WTC11 (cell line): ENCODE results near the gene NDE1. TPM values are rescaled to one million over a fixed set of nuclear protein-coding genes. Genes with fewer than 3 reads are reported as not detected.

Experiments
- ATAC-seq: fragments of 200-7000 bp; cut with Tn5 transposase; 2 replicates; pipeline ENCODE4 v1.10.0; 2021; ENCODE audit warnings: mild to moderate bottlenecking, moderate library complexity
- CTCF ChIA-PET: fragments of 300-600 bp; sonication (Branson Sonifier 250); formaldehyde crosslinking; loops from one replicate; lab custom pipeline; 2021; ENCODE audit warnings: antibody characterized with exemption; lab: Charles Lee
- POLR2A ChIA-PET: fragments of 350-600 bp; sonication (Branson Sonifier 250); formaldehyde crosslinking; loops from one replicate; lab custom pipeline; 2021; ENCODE audit warnings: antibody characterized with exemption; lab: Charles Lee
- DNase-seq: peaks from one replicate; pipeline ENCODE4 v3.0.0; 2021; ENCODE audit warnings: low spot score
- H3K27ac Mint-ChIP-seq: 2 replicates; pipeline ENCODE4 v1.8.0; 2021; ENCODE audit warnings: mixed read lengths
- H3K27me3 Mint-ChIP-seq: 2 replicates; pipeline ENCODE4 v1.8.0; 2021; ENCODE audit warnings: low read depth, mild to moderate bottlenecking, moderate library complexity, mixed read lengths
- H3K36me3 Mint-ChIP-seq: 2 replicates; pipeline ENCODE4 v1.8.0; 2021; ENCODE audit warnings: mixed read lengths
- H3K4me1 Mint-ChIP-seq: 2 replicates; pipeline ENCODE4 v1.8.0; 2022; ENCODE audit warnings: mixed read lengths
- H3K4me3 Mint-ChIP-seq: 2 replicates; pipeline ENCODE4 v1.8.0; 2021; ENCODE audit warnings: mild to moderate bottlenecking, moderate library complexity, mixed read lengths
- H3K9me3 Mint-ChIP-seq: 2 replicates; pipeline ENCODE4 v1.8.0; 2021; ENCODE audit warnings: mixed read lengths
- AR ChIP-seq: fragments of 250-450 bp; sonication (Bioruptor Pico); IDR thresholded peaks from 2 replicates; pipeline ENCODE4 v1.9.0; 2021; ENCODE audit warnings: mild to moderate bottlenecking
- ATF2 ChIP-seq: sonication (generic); formaldehyde crosslinking; IDR thresholded peaks from 2 replicates; pipeline ENCODE4 v1.8.1; 2022; ENCODE audit warnings: low read depth, missing genetic modification reagents, borderline replicate concordance
- FOXP1 ChIP-seq: sonication (generic); formaldehyde crosslinking; IDR thresholded peaks from 2 replicates; pipeline ENCODE4 v1.8.0; 2022; ENCODE audit warnings: missing genetic modification reagents, mild to moderate bottlenecking, moderate library complexity, borderline replicate concordance
- GABPB1 ChIP-seq: sonication (generic); formaldehyde crosslinking; IDR thresholded peaks from 2 replicates; pipeline ENCODE4 v1.8.1; 2023; ENCODE audit warnings: mild to moderate bottlenecking, missing genetic modification reagents
- HMGXB4 ChIP-seq: sonication (generic); formaldehyde crosslinking; IDR thresholded peaks from 2 replicates; pipeline ENCODE4 v1.8.1; 2023; ENCODE audit warnings: mild to moderate bottlenecking, moderate library complexity, missing genetic modification reagents
- NFYB ChIP-seq: sonication (generic); formaldehyde crosslinking; conservative IDR thresholded peaks from 2 replicates; pipeline ENCODE4 v1.8.0; 2022; ENCODE audit warnings: low read depth, missing genetic modification reagents
- NR1H2 ChIP-seq: sonication (generic); formaldehyde crosslinking; IDR thresholded peaks from 2 replicates; pipeline ENCODE4 v1.9.0; 2021; ENCODE audit warnings: mild to moderate bottlenecking, moderate library complexity, missing genetic modification reagents
- NR3C1 ChIP-seq: sonication (generic); formaldehyde crosslinking; conservative IDR thresholded peaks from 2 replicates; pipeline ENCODE4 v1.8.1; 2023; ENCODE audit warnings: low read depth, mild to moderate bottlenecking, missing genetic modification reagents
- PRDM15 ChIP-seq: sonication (generic); formaldehyde crosslinking; IDR thresholded peaks from 2 replicates; pipeline ENCODE4 v1.8.0; 2022; ENCODE audit warnings: missing genetic modification reagents
- PRRX2 ChIP-seq: fragments of 250-450 bp; sonication (Bioruptor Pico); IDR thresholded peaks from 2 replicates; pipeline ENCODE4 v1.8.0; 2021; ENCODE audit warnings: mild to moderate bottlenecking
- USF1 ChIP-seq: sonication (generic); formaldehyde crosslinking; IDR thresholded peaks from 2 replicates; pipeline ENCODE4 v1.8.0; 2022; ENCODE audit warnings: mild to moderate bottlenecking, missing genetic modification reagents
- ZNF138 ChIP-seq: sonication (generic); formaldehyde crosslinking; conservative IDR thresholded peaks from 2 replicates; pipeline ENCODE4 v1.8.1; 2022; ENCODE audit warnings: mild to moderate bottlenecking, moderate library complexity, missing genetic modification reagents
- ZNF232 ChIP-seq: sonication (generic); formaldehyde crosslinking; IDR thresholded peaks from 2 replicates; pipeline ENCODE4 v1.8.0; 2022; ENCODE audit warnings: mild to moderate bottlenecking, missing genetic modification reagents
- ZNF263 ChIP-seq: sonication (generic); formaldehyde crosslinking; IDR thresholded peaks from 2 replicates; pipeline ENCODE4 v1.8.1; 2022; ENCODE audit warnings: low read depth, mild to moderate bottlenecking, moderate library complexity, missing genetic modification reagents
- ZNF281 ChIP-seq: sonication (generic); formaldehyde crosslinking; IDR thresholded peaks from 2 replicates; pipeline ENCODE4 v1.8.0; 2023; ENCODE audit warnings: mild to moderate bottlenecking, missing genetic modification reagents
- ZNF532 ChIP-seq: fragments of 250-450 bp; sonication (Bioruptor Pico); IDR thresholded peaks from 2 replicates; pipeline ENCODE4 v1.9.0; 2021; ENCODE audit warnings: mild to moderate bottlenecking, borderline replicate concordance
- ZNF671 ChIP-seq: fragments of 250-450 bp; sonication (Bioruptor Pico); IDR thresholded peaks from 2 replicates; pipeline ENCODE4 v1.8.0; 2021; ENCODE audit warnings: mild to moderate bottlenecking
- total RNA-seq: library from RNA; stranded (reverse); gene quantifications from 3 replicates; pipeline ENCODE4 v1.2.3, GENCODE V29; 2021

Gene NDE1
- total RNA-seq, 1 experiment from 2014 or later: 39.4 TPM

- TF ChIP-seq USF1 (CRISPR knock-in tag): no peak
- no peak for TF ChIP-seq ZNF263 (CRISPR knock-in tag)
- no peak for TF ChIP-seq ZNF532 (CRISPR knock-in tag)
- TF ChIP-seq HMGXB4: no peak
- TF ChIP-seq NFYB (CRISPR knock-in tag): no peak
- no peak for TF ChIP-seq FOXP1
Observed at GRCh38 chr16:15742716-15743115, 92.7 kb downstream of the NDE1 start (continued).

- CTCF ChIA-PET: no interaction called here
- H3K4me3 Mint-ChIP-seq: no peak overlapping the region
- no peak for DNase-seq
- H3K36me3 Mint-ChIP-seq: no peaks in the 10 kb centered on the region
- POLR2A ChIA-PET: no interaction called here
- ATAC-seq: no peak
- no peak overlapping the region for H3K27ac Mint-ChIP-seq
- H3K4me1 Mint-ChIP-seq: peaks cover 4% of the 10 kb centered on the region
- peaks cover 10% of the 10 kb centered on the region; the same call in 1 of the 2 replicates for H3K9me3 Mint-ChIP-seq
- H3K27me3 Mint-ChIP-seq: no peaks in the 10 kb centered on the region
- TF ChIP-seq ATF2 (CRISPR knock-in tag) (no peak), AR (CRISPR knock-in tag) (no peak), ZNF281 (CRISPR knock-in tag) (no peak), ZNF232 (CRISPR knock-in tag) (no peak), NR3C1 (CRISPR knock-in tag) (no peak), PRRX2 (CRISPR knock-in tag) (no peak), ZNF671 (CRISPR knock-in tag) (no peak), ZNF138 (CRISPR knock-in tag) (no peak), NR1H2 (no peak), PRDM15 (CRISPR knock-in tag) (no peak), GABPB1 (CRISPR knock-in tag) (no peak)
Observed at GRCh38 chr16:15743657-15744056, 93.6 kb downstream of the NDE1 start.
